Loucy (cell line): ENCODE measurements around the gene CBX2.

ENCODE experiments used
- H2AFZ ChIP-seq: fragments of 200-600 bp; sonication (generic); 2 replicates; pipeline ENCODE4 v1.6.0; 2016; ENCODE audit warnings: antibody characterized with exemption, mild to moderate bottlenecking, low read length, moderate library complexity
- H3F3A ChIP-seq: fragments of 200-600 bp; 2 replicates; pipeline ENCODE4 v1.6.0; 2016; ENCODE audit warnings: antibody characterized with exemption, low read depth, mild to moderate bottlenecking
- H3K27me3 ChIP-seq: fragments of 200-600 bp; sonication (generic); 2 replicates; pipeline ENCODE4 v1.6.1; 2014; ENCODE audit warnings: low read length, mild to moderate bottlenecking; ENCODE audit not compliant: insufficient read depth, poor library complexity, severe bottlenecking
- H3K36me3 ChIP-seq: fragments of 200-600 bp; sonication (generic); 2 replicates; pipeline ENCODE4 v1.6.1; 2016; ENCODE audit warnings: low read length; ENCODE audit not compliant: insufficient read depth
- H3K4me1 ChIP-seq: fragments of 200-600 bp; sonication (generic); 2 replicates; pipeline ENCODE4 v1.5.1; 2014; ENCODE audit warnings: low read length, mild to moderate bottlenecking; ENCODE audit not compliant: insufficient read depth, poor library complexity, severe bottlenecking
- H3K4me2 ChIP-seq: fragments of 200-600 bp; sonication (generic); 2 replicates; pipeline ENCODE4 v1.6.0; 2014; ENCODE audit warnings: antibody characterized with exemption, low read length, low read depth, mild to moderate bottlenecking; ENCODE audit not compliant: poor library complexity, severe bottlenecking
- H3K4me3 ChIP-seq: fragments of 200-600 bp; sonication (generic); 2 replicates; pipeline ENCODE4 v1.5.1; 2014; ENCODE audit warnings: low read length, mild to moderate bottlenecking, mixed read lengths; ENCODE audit not compliant: poor library complexity, severe bottlenecking
- H3K79me2 ChIP-seq: fragments of 200-600 bp; sonication (generic); 2 replicates; pipeline ENCODE4 v1.6.1; 2014; ENCODE audit warnings: low read length; ENCODE audit not compliant: insufficient read depth
- H3K9ac ChIP-seq: fragments of 200-600 bp; sonication (generic); 2 replicates; pipeline ENCODE4 v1.6.0; 2014; ENCODE audit warnings: mild to moderate bottlenecking, low read depth, low read length, moderate library complexity; ENCODE audit not compliant: poor library complexity, severe bottlenecking
- H3K9me2 ChIP-seq: fragments of 200-600 bp; sonication (generic); replicated peaks from 2 replicates; pipeline ENCODE4 v1.6.1; 2016; ENCODE audit warnings: low read depth, low read length, mixed read lengths
- H3K9me3 ChIP-seq: fragments of 200-600 bp; sonication (generic); 2 replicates; pipeline ENCODE4 v1.6.1; 2014; ENCODE audit warnings: mild to moderate bottlenecking, antibody characterized with exemption, low read length, low read depth; ENCODE audit not compliant: insufficient read depth
- H4K20me1 ChIP-seq: fragments of 200-600 bp; sonication (generic); 2 replicates; pipeline ENCODE4 v1.6.0; 2014; ENCODE audit warnings: antibody characterized with exemption, low read length, mild to moderate bottlenecking; ENCODE audit not compliant: insufficient read depth, poor library complexity, severe bottlenecking
- EZH2phosphoT487 ChIP-seq: fragments of 200-600 bp; IDR thresholded peaks from 2 replicates; pipeline ENCODE4 v1.6.1; 2018; ENCODE audit warnings: antibody characterized with exemption, mild to moderate bottlenecking, moderate library complexity, borderline replicate concordance
- TF ChIP-seq, protein P1 (sequence below): fragments of 200-600 bp; sonication (generic); conservative IDR thresholded peaks from 2 replicates; pipeline ENCODE4 v1.5.1; 2014; ENCODE audit warnings: mild to moderate bottlenecking, antibody characterized with exemption, low read length

CBX2 gene

DNA sequence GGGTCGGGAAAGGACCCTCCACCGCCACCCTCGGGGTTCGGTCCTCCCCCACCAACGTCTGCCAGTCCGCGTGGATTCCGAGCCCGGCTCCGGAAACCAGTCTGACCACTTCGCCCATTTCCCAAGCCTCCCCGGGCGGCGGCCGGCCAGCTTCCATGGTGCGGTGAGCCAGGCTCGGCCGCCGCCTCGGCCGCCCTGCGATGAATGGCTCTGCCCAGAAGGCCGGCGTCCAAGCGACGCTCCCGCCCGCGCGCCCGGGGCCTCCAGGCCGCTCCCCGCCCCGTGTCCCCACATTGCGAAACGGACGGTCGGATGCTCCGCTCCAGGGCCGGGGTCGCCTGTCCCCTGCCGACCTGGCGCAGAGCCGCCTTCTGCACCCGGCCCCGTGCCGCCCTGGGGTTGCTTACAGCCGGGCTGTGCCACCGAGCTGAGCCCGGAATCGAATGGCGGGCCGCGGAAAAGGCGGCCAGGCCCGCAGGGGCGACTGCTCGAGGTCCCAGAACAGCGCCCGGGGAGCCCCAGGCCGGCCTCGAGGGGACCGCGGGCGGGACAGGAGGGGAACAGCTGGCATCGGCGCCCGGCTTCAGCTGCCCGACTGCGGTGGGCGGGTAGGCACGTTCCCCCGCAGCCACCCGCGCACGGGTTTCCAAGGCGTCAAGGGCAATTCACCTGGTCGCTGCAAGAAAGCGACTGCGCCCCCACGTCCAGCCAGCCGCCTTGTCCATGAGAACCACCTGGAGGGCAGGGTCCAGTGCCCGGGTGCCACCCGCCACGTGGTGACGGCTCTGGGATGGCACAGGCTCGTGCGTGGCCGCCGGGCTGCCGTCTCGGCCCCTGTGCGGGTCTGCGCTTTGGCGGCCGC lies 37.3 kb downstream of the CBX2 start:
- H3K27me3 ChIP-seq = no peaks in the 10 kb centered on the region

DNA sequence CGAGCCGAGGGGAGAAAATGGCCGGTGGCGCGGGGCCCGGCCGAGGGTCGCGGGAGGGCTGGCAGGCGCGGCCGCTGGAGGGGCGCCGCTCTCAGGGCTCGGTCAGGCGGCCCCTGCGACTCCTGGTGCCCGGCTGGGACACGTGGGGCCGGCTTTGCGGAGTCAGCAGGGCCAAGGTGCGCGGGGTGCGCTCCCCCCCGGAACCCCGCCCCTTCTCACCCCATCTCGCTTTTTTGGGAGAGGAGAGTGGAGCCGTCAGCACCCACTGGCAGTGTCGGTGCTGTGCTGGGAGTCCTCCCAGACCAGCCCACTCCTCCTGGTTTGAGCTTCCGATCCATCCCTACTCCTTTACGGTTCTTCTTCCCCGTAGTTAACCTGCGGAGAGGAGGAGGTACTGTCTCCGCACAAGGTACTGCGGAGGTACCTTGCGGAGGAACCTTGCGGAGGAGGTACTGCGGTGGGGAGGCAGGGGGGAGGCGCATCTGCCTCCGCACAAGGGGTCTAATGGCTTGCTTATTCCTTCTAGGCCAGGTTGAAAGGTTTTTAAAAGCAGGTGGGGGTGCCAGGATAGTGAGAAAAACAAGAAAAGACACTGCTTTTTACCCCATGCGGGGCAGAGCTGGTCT lies 38.0 kb downstream of the CBX2 start:
- Histone ChIP-seq H3K9me2 (no peaks in the 10 kb centered on the region), H2AFZ (no peak overlapping the region), H3K36me3 (no peaks in the 10 kb centered on the region), H3K9ac (no peak overlapping the region), H3K4me2 (no peak overlapping the region), H4K20me1 (no peaks in the 10 kb centered on the region), H3K9me3 (no peaks in the 10 kb centered on the region), H3K27me3 (no peaks in the 10 kb centered on the region), H3K4me1 (peaks cover 16% of the 10 kb centered on the region), H3K79me2 (peaks cover 20% of the 10 kb centered on the region; the same call in 1 of the 2 replicates), H3K4me3 (no peak overlapping the region), H3F3A (no peaks in the 10 kb centered on the region)
- no peak for TF ChIP-seq EZH2phosphoT487
- TF ChIP-seq, protein P1, sequence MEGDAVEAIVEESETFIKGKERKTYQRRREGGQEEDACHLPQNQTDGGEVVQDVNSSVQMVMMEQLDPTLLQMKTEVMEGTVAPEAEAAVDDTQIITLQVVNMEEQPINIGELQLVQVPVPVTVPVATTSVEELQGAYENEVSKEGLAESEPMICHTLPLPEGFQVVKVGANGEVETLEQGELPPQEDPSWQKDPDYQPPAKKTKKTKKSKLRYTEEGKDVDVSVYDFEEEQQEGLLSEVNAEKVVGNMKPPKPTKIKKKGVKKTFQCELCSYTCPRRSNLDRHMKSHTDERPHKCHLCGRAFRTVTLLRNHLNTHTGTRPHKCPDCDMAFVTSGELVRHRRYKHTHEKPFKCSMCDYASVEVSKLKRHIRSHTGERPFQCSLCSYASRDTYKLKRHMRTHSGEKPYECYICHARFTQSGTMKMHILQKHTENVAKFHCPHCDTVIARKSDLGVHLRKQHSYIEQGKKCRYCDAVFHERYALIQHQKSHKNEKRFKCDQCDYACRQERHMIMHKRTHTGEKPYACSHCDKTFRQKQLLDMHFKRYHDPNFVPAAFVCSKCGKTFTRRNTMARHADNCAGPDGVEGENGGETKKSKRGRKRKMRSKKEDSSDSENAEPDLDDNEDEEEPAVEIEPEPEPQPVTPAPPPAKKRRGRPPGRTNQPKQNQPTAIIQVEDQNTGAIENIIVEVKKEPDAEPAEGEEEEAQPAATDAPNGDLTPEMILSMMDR = no peak

More for the DNA sequence above, 37.3 kb downstream of the CBX2 start:
- Histone ChIP-seq H3K79me2 (peaks cover 20% of the 10 kb centered on the region; the same call in 1 of the 2 replicates), H3K9me2 (no peaks in the 10 kb centered on the region), H3K9me3 (no peaks in the 10 kb centered on the region), H4K20me1 (no peaks in the 10 kb centered on the region), H3K4me2 (no peak overlapping the region), H3K9ac (no peak overlapping the region), H3K4me1 (peaks cover 16% of the 10 kb centered on the region), H3K4me3 (no peak overlapping the region), H3F3A (no peaks in the 10 kb centered on the region), H2AFZ (no peak overlapping the region), H3K36me3 (no peaks in the 10 kb centered on the region)
- TF ChIP-seq, protein P1 = no peak
- no peak for TF ChIP-seq EZH2phosphoT487

DNA sequence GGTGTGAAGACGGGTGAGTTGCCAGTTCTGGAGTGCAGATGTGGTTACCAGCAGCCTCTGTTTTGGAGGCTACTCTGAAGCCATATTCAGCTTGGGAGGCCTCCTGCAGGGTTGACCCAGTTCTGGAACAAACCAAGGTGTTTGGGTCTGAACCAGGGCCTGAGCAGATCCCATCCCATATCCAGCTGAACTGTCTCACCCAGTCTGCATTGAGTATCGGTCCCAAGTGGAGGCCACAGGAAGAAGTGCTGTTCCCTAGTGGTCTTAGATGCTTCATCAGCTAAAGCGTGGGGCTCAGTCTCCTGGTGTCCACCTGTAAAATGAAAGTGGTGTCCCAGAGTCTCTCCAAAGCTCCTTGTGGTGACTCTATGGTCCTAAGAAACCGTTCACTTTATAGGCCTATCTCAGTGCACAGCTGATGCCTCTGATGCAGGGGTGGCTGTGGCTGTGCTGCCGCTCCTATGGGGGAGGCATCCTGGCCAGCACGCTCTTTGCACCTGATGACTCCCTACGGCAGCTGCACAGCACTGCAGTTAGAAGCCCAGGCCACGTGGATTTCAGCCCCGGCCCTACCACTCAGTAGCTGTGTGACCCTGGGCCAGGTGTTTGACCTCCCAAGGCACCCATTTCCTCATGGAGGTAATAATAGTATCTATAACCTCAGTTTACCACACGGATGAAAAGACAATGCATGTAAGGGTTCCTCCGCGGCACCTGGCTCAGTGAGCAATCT lies 40.2 kb downstream of the CBX2 start:
- no peak for TF ChIP-seq EZH2phosphoT487
- TF ChIP-seq, protein P1 = no peak
- H3K4me2 ChIP-seq = no peak overlapping the region
- peaks cover 8% of the 10 kb centered on the region; the same call in 1 of the 2 replicates for H3K79me2 ChIP-seq
- H3K27me3 ChIP-seq = no peaks in the 10 kb centered on the region
- no peaks in the 10 kb centered on the region for H3K9me3 ChIP-seq
- peaks cover 6% of the 10 kb centered on the region for H3K4me1 ChIP-seq
- no peaks in the 10 kb centered on the region for H3K36me3 ChIP-seq
- no peak overlapping the region for H3K4me3 ChIP-seq
- no peaks in the 10 kb centered on the region for H4K20me1 ChIP-seq
- no peaks in the 10 kb centered on the region for H3F3A ChIP-seq
- no peak overlapping the region for H3K9ac ChIP-seq
- no peaks in the 10 kb centered on the region for H3K9me2 ChIP-seq
- no peak overlapping the region for H2AFZ ChIP-seq
